Spleen (tissue), 10 donors: Measurements from ENCODE around the gene CYFIP2. TPM values are rescaled to one million over a fixed set of nuclear protein-coding genes. Genes with fewer than 3 reads are reported as not detected.

ENCODE experiments used
- polyA plus RNA-seq, 3 donors: library from polyadenylated mRNA; stranded (reverse); fragments of 200-250 nt; gene quantifications; one replicate each; pipeline ENCODE4 v1.2.1, GENCODE V29; 2013
- total RNA-seq, 7 donors: library from RNA; depleted of rRNA in 3 of 7; stranded (reverse); fragments of >200 nt in 3 of 7; fragmentation: NEBNext Ultra II Directional in 4 of 7; extraction: Animal tissue kit (Norgen Biotek cat#: 25700) in 4 of 7; gene quantifications; one replicate each; pipeline versions ENCODE4 v1.1.0 to v1.2.1, GENCODE V29; 2016 to 2021
- donor health status: healthy with polysubstance abuse.
- donor health status: DM: no; HTN: no; CAD: no; lungs with moderate emphysema.
- donor health status: DM: no; HTN: no; CAD: no.
- donor health status: Bipolar disorder and iron deficiency.
- donor health status: healthy.
- donor health status: DM: no; HTN: no; CAD: no.
- donor health status: DM: yes; HTN: yes; CAD: no.

The CYFIP2 gene
- total and polyA plus RNA-seq, 10 donors, result 74.8 to 232 (median 159) TPM

Other genes starting within 250 kb of the CYFIP2 start
- gene HAVCR1, start 207.0 kb upstream of the CYFIP2 start, total RNA-seq, result 1 to 10 TPM in 2 of 7 donors, under 1 TPM in 2, not detected in 3; 0.52 to 1.5 (median 1.0) TPM
- gene HAVCR1, start 207.0 kb upstream of the CYFIP2 start, polyA plus RNA-seq, result not detected
- gene HAVCR2, start 157.1 kb upstream of the CYFIP2 start, total RNA-seq, result 10 to 100 TPM; 17.2 to 37.8 (median 35.7) TPM
- gene HAVCR2, start 157.1 kb upstream of the CYFIP2 start, polyA plus RNA-seq, result 10 to 100 TPM in 2 of 3 donors, 1 to 10 TPM in 1; 7.8 to 11.5 (median 10.6) TPM
- 10 to 100 TPM in 6 of 7 donors, 1 to 10 TPM in 1; 9.5 to 15.9 (median 14.6) TPM for gene MED7, start 123.3 kb upstream of the CYFIP2 start, total RNA-seq
- gene MED7, start 123.3 kb upstream of the CYFIP2 start, polyA plus RNA-seq, result 10 to 100 TPM; 22.8 to 27.0 (median 23.5) TPM
- gene GARIN3, start 99.9 kb upstream of the CYFIP2 start, total RNA-seq, result not detected
- not detected for gene GARIN3, start 99.9 kb upstream of the CYFIP2 start, polyA plus RNA-seq
- 10 to 100 TPM; 34.1 to 81.1 (median 45.6) TPM for gene ITK, start 85.3 kb upstream of the CYFIP2 start, total RNA-seq
- 10 to 100 TPM in 1 of 3 donors, 1 to 10 TPM in 2; 5.6 to 12.1 (median 8.0) TPM for gene ITK, start 85.3 kb upstream of the CYFIP2 start, polyA plus RNA-seq
- gene NIPAL4, start 194.1 kb downstream of the CYFIP2 start, total RNA-seq, result under 1 TPM in 6 of 7 donors, not detected in 1; 0.34 to 0.73 (median 0.47) TPM
- under 1 TPM; 0.19 to 0.49 (median 0.39) TPM for gene NIPAL4, start 194.1 kb downstream of the CYFIP2 start, polyA plus RNA-seq